AG04450 (cell line): Measurements from ENCODE around the gene CBX2. TPM values are rescaled to one million over a fixed set of nuclear protein-coding genes. Genes with fewer than 3 reads are reported as not detected.

Source experiments
- CTCF ChIA-PET: fragments of 300-600, 350-600 bp; formaldehyde crosslinking; extraction: SDS; loops from one replicate; lab custom pipeline; 2022; ENCODE audit warnings: antibody characterized with exemption, inconsistent platforms; lab: Charles Lee
- POLR2A ChIA-PET: fragments of 350-600 bp; formaldehyde crosslinking; extraction: SDS; loops from one replicate; lab custom pipeline; 2021; ENCODE audit warnings: antibody characterized with exemption, inconsistent platforms; lab: Yijun Ruan, JAX
- DNase-seq: peaks from one replicate; pipeline ENCODE4 v3.0.0-alpha.2; 2011; ENCODE audit warnings: low read depth, low spot score
- H3K27ac ChIP-seq: one replicate; pipeline ENCODE4 v1.5.1; 2012; ENCODE audit warnings: low read depth, low read length, control low read depth
- H3K27me3 ChIP-seq: one replicate; pipeline ENCODE4 v1.6.0; 2012; ENCODE audit warnings: low read length; ENCODE audit not compliant: control insufficient read depth, insufficient read depth
- H3K4me3 ChIP-seq: 2 replicates; pipeline ENCODE4 v1.5.1; 2011; ENCODE audit warnings: mild to moderate bottlenecking, low read depth, low read length, control low read depth
- H3K9me3 ChIP-seq: 2 replicates; pipeline ENCODE4 v1.5.1; 2012; ENCODE audit warnings: low read length; ENCODE audit not compliant: control insufficient read depth, insufficient read depth
- polyA plus RNA-seq: library from polyadenylated mRNA; depleted of rRNA; stranded (reverse); fragments of >200 nt; gene quantifications from 2 replicates; pipeline ENCODE4 v1.2.3, GENCODE V29; 2011
- TF ChIP-seq, protein P1 (sequence below): IDR thresholded peaks from 2 replicates; pipeline ENCODE4 v1.5.1; 2011; ENCODE audit warnings: low read depth, low read length, control low read depth, inconsistent platforms

The CBX2 gene
- polyA plus RNA-seq, 1 experiment, result 2.3 TPM

DNA sequence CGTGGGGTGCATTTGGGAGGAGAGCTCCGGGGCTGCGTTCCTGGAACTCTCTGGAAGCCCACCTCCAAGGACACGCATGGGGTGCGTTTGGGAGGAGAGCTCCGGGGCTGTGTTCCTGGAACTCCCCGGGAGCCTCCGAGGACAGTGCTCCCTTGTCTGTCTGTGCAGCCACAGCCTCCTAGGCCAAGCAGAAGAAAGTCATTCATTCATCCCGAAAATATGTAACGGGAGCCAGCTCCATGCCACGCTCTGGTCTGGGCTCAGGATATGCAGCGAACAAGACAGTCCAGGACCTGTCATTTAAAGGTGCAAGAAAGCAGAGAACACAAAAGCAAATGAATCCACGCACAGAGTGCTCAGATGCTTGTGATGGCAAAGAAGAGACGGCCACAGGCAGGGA lies 39.3 kb upstream of the CBX2 start:
- no peak for DNase-seq
- Histone ChIP-seq H3K27ac (no peak overlapping the region), H3K4me3 (no peak overlapping the region), H3K27me3 (peaks cover 39% of the 10 kb centered on the region), H3K9me3 (no peaks in the 10 kb centered on the region; the same call in 1 of the 2 replicates)
- TF ChIP-seq, protein P1, sequence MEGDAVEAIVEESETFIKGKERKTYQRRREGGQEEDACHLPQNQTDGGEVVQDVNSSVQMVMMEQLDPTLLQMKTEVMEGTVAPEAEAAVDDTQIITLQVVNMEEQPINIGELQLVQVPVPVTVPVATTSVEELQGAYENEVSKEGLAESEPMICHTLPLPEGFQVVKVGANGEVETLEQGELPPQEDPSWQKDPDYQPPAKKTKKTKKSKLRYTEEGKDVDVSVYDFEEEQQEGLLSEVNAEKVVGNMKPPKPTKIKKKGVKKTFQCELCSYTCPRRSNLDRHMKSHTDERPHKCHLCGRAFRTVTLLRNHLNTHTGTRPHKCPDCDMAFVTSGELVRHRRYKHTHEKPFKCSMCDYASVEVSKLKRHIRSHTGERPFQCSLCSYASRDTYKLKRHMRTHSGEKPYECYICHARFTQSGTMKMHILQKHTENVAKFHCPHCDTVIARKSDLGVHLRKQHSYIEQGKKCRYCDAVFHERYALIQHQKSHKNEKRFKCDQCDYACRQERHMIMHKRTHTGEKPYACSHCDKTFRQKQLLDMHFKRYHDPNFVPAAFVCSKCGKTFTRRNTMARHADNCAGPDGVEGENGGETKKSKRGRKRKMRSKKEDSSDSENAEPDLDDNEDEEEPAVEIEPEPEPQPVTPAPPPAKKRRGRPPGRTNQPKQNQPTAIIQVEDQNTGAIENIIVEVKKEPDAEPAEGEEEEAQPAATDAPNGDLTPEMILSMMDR, result no peak
- POLR2A ChIA-PET, result no interaction called here
- CTCF ChIA-PET, result interaction anchor here (0.6 kb wide), 1 partner anchor 271 kb away, joined by 3 read pairs; no protein-coding TSS in a partner anchor

DNA sequence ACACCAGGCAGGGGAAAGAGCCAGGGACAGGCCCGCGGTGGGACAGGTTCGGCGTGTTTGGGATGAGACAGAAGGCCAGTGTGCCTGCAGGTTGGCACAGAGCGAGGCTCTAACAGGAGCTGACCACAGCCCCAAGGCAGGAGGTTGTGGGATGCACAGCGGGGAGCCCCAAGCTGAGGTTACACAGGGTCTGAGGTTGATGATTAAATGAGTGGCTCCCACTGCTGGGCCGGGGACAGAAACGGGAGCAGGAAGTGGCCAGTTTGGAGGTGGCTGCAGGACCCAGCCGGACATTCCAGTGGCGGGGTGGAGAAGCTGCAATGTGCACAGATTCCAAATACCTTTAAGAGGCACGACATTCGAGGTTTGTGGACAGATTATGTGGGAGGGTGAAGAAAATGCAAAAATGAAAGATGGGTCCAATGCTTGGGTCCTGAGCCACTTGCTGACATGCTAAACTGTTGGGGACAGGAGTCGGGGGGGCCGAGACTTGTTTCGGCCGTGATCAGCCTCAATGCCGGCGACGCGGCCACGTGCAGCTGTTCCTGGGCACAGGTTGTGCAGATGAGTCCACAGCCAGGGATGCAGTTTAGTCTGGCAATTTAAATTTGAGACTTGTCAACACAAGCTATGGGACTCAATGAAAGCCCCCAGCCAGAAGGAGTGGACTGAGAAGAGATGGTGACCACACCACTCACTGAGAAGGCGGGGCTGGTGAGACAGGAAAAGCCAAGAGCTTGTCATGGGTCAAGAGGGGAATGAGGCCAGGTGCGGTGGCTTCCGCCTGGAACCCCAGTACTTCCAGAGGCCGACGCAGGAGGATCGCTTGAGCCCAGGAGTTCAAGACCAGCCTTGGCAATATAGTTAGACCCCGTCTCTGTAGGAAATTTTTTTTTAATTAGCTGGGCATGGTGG lies 38.5 kb upstream of the CBX2 start:
- TF ChIP-seq, protein P1, result no peak
- no peak for DNase-seq

DNA sequence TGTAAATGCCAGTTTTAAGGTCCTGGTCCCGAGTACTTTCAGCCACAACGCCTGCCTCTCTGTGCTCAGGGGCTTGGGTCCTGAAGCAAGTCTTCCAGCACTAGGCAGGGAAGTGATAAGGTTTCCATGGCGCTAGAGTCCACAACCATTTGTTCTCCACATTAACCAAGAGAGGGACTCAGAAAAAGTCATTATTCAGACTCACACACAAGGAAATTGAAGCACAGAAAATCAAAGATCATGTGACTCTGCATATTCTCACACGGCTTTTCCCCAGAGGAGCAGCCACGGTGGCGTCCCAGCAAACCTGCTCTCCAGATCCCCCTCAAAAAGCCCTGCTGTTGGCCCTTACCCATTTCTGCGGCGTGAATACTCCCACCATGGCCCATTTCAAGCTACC lies 37.5 kb upstream of the CBX2 start:
- H3K27ac ChIP-seq, result no peak overlapping the region
- DNase-seq, result no peak
- H3K9me3 ChIP-seq, result no peaks in the 10 kb centered on the region; the same call in 1 of the 2 replicates
- CTCF ChIA-PET, result interaction anchor here (0.8 to 2.1 kb wide), 6 partner anchors 9 to 265 kb away, joined by 3 to 11 read pairs (median 8); partner anchors contain the start of gene CBX8
- peaks cover 45% of the 10 kb centered on the region for H3K27me3 ChIP-seq
- no peak overlapping the region for H3K4me3 ChIP-seq
- POLR2A ChIA-PET, result no interaction called here
- TF ChIP-seq, protein P1, result no peak

More for the DNA sequence above, 38.5 kb upstream of the CBX2 start:
- ChIA-PET CTCF (interaction anchor here (0.6 kb wide), 1 partner anchor 270 kb away, joined by 3 read pairs; no protein-coding TSS in a partner anchor), POLR2A (no interaction called here)
- H3K9me3 ChIP-seq, result no peaks in the 10 kb centered on the region; the same call in 1 of the 2 replicates
- no peak overlapping the region for H3K4me3 ChIP-seq
- no peak overlapping the region for H3K27ac ChIP-seq
- peaks cover 41% of the 10 kb centered on the region for H3K27me3 ChIP-seq

DNA sequence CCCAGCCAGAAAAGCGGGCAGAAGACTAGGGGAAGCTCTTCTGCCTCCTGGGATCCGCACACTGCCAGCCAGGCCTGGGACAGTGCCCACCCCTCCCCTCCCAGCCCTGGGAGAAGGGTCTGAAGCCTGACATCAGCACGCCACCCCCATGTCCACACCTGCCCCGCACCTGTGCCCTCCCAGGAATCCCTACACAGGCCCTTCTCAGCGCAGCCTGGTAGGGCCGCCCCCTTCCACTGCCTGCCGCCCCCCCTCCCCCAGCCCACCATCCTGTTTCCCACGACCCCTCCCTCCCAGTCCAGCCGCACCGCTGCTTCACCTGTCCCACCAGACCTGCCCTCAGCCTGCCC lies 36.6 kb upstream of the CBX2 start:
- ChIA-PET CTCF (interaction anchor here (0.8 to 2.1 kb wide), 11 partner anchors 8 to 264 kb away, joined by 3 to 10 read pairs (median 5); partner anchors contain the start of gene CBX4), POLR2A (interaction anchor here (0.8 to 1.0 kb wide), 2 partner anchors 97 to 247 kb away, joined by 3 to 4 read pairs; no protein-coding TSS in a partner anchor)
- Histone ChIP-seq H3K27me3 (peaks cover 49% of the 10 kb centered on the region), H3K27ac (no peak overlapping the region), H3K9me3 (no peaks in the 10 kb centered on the region), H3K4me3 (no peak overlapping the region)
- TF ChIP-seq, protein P1, result no peak
- DNase-seq, result no peak
